Lung microvascular endothelial cell (primary cell): ENCODE data around the gene ITSN2. TPM values are rescaled to one million over a fixed set of nuclear protein-coding genes. Genes with fewer than 3 reads are reported as not detected.

Source experiments
- DNase-seq, 2 donors: peaks; one replicate each; pipeline versions ENCODE4 v3.0.0 to v3.0.0-alpha.2; 2010; ENCODE audit warnings: low read depth in 2 of 2
- total RNA-seq: library from RNA; depleted of rRNA; stranded (reverse); fragments of >200 nt; gene quantifications from 2 replicates; pipeline ENCODE4 v1.2.1, GENCODE V29; 2014

The ITSN2 gene
- total RNA-seq, 1 donor from 2014 or later = 39.7 TPM

DNA sequence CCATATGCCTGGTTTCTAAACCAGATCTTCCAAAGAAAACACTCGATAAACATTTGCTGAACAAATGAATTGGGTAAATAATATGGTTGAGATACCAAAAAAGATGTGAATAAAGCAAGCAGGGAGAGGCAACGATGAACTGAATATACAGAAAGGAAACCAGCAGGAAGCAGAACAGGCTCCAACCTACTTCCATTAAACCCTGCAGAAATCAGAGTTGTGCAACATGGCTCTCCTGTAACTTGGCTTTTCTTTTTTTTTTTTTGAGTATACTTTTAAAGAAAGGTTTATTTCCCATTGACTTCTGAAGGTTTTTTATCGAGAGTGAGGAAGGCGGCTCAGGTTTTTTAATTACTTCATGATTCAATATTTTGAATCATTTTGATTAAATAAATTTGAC lies 23.5 kb downstream of the ITSN2 start:
- DNase-seq = no peak

DNA sequence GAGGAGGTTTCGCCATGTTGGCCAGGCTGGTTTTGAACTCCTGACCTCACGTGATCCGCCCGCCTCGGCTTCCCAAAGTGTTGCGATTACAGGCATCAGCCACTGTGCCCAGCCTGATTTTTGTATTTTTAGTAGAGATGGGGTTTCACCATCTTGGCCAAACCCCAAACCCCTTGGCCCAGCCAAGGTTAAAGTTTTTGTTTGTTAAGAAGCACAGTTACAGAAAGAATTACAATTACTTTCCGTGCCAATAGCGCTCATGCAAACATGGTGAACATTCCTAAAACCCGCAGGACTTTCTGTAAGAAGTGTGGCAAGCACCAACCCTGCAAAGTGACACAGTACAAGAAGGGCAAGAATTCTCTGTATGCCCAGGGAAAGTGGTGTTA lies 26.1 kb downstream of the ITSN2 start:
- DNase-seq = no peak

DNA sequence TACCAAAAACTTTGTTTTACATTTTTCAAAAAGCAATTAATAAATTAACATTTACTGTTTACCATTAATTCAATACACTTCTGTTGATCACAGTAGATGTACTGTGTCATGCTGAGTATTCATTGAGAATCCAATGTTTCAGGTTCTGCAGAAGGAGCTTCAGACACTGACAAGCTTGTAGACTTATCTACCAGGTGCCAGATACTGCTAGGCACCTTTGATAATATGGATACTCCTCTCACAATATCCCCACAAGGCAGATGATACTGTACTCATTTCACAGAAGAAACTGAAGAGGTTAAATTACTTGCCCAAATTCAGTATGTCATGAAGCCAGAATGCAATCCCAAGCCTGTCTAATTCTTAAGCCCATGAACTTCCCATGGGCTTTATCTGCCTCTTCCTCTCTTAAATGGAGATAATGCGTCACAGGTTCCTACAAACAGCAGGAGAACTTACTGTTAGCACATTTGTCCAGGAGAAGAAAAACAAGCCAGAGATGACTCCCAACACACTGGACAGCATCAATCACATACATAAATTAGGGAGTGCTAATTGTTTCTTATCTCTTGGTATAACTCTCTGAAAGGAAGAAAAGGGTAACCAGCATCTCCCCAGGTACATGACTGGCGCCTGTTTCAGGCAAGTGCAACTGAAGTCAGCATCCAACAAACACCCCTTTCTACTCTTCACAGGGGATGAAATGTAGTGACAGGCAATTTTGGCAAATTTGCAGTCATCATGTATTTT lies 27.4 kb downstream of the ITSN2 start:
- DNase-seq = peak; percentile 32 to 58

DNA sequence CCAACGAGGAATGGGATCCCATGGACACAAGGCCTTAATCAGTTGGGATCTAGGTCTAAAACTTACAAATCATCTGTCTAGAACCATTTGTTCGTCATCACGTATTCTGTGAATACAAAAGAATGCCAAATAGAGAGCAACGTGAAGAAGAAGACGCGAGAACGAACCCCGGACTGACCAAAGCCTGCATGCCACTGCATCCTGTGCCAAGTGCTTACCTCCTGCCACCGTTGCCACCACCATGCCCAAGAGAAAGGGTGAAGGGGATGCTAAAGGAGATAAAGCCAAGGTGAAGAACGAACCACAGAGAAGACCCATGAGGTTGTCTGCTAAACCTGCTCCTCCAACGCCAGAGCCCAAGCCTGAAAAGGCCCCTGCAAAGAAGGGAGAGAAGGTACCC lies 30.2 kb downstream of the ITSN2 start:
- DNase-seq = no peak

DNA sequence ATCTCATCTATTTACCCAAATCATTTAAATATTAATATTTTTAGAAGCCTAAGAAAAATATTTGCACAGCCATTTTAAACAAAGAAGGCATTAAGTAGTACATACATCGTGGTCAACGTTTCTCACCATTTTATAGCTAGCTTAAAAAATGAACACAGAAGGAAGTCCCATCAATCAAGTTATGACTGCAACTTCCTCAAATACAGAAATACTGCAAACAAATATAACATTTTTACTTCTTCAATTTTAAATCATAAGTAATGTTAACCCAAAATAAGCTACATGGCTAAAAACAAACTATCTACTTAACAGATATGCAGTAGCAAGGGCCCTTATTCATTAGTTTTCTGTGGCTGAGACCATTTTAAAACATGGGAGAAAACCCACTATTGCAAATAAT lies 30.6 kb downstream of the ITSN2 start:
- peak in 1 of 2 donors; percentile 48 for DNase-seq

DNA sequence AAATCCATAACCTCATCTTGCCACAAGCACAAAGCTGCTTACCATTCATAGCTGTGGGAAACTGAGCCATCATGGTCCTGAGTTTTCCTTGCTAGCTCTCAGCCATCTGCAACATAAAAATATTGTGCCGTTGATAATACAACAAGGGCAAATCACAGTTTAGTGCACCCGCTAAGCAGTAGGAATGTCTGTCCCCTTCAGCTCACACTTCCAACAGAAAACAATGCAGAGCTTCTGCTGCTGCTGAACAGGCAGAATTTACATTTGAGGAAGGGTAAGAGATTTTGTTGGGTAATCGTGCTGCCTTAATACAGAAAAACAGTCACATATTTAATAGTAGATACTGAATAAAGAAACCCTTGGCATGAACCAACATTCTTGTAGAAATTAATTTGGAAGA lies 32.3 kb downstream of the ITSN2 start:
- DNase-seq = peak in 1 of 2 donors; percentile 33

DNA sequence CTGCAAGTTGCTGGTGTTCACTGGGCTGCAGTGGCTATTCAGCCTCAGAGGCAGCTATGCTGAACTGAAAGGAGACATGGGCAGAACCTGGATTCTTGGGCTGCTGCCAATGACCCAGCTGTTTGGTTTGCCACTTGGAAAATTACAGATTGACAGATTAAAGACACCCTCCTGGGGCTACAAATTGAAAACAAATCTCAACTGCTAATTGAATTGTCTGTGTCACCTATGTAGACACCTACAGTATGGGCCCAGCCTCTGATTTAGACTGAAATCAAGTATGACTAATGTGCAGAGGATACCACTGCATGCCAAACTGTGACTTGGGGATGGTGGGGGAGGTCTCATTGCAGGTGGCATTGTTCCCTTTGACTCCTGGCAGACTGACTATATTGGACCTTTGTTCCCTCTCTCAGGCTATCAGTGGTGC lies 42.8 kb downstream of the ITSN2 start:
- DNase-seq = peak; percentile 32 to 64

DNA sequence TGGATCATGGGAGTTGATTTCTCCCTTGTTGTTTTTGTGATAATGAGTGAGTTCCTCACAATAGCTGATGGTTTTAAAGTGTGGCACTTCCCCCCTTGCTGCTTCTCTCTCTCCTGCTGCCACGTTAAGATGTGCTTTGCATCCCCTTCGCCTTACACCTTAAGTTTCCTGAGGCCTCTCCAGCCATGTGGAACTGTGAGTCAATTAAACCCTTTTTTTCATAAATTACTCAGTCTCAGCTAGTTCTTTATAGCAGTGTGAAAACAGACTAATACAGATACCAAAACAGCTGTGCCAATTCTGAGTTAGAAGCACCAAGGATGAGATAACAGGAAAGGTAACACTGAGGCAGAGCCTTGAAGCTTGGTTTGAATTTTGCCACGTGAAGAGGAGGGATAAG lies 44.7 kb downstream of the ITSN2 start:
- DNase-seq = no peak

DNA sequence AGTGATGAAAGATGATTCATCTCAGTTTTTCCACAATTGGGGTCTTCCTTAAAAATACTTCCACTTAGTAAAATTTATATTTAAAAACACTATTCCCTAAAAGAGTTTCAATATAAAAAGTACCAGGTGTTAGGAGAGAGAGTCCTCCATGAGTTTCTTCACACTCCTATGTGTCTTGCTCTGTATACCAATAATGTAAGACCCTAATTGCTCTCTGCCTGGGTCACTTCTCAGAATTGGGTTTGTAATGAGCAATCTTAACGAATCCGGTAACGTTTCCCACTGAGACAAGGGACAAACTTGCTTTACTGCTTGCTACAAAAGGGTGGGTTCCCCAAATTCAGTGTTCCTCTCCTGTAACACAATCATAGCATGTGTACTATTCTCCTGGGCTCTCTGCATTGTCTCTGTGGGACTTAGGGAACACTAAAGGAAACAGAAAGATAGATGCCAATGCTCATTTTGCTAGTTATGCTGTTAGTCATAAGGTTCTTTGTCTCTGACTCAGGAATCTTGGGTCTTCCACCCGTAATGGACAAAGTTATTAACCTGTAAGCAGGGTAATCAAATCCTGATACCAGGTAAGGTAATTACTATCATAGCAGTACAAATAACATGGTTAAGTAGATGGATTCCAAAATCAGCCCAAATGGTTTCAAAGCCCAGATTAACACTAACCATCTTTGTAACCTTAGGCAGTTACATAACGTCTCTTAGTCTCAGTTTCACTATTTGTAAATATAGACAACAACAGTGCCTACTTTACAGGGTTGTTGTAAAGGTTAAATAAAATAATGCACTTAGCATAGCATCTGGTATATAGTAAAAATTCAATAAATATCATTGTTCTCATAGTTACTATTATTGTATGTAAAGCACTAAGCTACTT lies 46.3 kb downstream of the ITSN2 start:
- peak in 1 of 2 donors; percentile 23 for DNase-seq

DNA sequence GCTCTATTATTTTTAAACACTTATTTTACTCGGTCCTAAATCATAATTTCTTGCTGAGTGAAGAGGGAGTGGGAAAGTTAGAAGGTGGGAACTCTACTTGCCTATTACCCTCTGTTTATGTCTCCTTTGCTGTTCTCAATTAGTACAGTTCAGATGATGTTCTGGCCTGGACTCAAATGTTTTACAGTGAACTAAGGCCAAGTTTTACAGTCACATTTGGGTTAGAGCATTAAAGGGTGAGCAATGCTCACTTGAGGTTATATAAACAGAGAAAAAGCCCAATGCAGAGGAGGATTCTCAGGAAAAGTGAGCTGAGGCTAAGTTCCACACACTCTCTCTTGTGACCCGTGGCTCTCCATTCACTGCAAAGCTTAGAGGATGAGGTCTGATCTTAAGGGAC lies 52.4 kb downstream of the ITSN2 start:
- no peak for DNase-seq

DNA sequence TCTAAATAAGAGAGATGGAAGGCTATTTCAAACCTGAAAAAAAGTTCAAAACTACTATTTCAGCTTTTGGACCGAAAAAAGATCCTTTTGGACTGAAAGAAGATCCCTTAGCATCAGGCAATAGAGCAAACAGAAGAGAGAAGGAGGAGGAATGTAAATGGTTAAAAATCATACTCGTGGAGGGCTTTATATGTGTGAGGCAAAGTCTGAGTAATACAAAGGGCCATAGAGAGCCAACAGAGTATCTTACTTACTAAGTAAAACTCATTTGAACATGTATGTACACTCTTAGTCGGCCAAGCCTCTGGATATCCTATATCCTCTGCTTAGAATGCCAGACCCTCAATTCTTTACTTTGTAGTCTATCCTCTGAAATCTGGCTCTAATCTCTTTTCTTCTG lies 55.7 kb downstream of the ITSN2 start:
- no peak for DNase-seq

DNA sequence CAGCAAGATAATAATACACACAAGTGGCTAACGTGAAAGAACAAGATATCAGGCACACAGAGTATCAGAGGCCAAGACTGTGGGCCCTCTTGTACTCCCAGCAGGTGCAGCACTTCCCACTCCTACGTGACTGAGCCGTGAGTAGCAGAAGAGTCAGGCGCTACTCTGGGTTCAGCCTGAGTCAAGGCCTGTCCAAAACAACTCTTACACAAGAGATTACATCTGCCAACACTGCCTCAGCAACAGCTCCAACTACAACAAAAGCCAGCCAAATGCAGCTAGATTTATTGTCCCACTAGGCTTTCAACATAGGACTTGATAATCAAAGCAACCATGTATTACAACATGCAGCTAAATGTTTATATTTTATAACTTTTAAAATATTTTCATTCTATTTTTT lies 56.2 kb downstream of the ITSN2 start:
- peak; percentile 46 to 94 for DNase-seq

DNA sequence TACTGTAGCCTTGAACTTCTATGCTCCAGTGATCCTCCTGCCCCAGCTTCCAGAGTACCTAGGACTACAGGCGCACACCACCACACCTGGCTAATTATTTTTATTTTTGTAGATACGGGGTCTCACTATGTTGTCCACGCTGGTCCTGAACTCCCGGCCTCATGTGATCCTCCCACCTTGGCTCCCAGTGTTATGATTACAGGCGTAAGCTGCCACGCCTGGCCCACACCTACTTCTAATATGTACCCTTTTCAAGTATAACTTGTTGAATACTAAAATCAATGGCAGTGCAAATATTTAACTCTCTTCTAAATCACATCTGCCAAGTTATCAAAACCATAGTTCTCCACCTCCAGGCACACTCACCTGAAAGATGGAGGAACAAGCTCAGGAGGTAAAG lies 58.7 kb downstream of the ITSN2 start:
- DNase-seq = no peak

DNA sequence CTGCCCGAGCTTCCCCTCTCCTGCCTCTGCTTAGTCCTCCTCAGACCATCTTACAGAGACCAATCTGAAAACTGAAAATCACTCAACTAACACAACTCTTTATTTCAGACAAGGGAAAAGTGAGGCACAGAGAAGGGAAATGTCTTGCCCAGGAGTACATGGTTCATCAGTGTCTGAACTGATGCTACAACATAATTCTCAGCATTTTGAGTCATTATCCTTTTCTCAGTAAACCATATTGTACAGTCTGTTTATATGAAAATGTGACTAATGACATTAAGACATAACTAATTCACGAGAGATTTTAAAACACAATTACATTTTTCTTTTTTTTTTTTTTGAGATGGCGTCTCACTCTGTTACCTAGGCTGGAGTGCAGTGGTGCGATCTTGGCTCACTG lies 62.7 kb downstream of the ITSN2 start:
- DNase-seq = no peak

DNA sequence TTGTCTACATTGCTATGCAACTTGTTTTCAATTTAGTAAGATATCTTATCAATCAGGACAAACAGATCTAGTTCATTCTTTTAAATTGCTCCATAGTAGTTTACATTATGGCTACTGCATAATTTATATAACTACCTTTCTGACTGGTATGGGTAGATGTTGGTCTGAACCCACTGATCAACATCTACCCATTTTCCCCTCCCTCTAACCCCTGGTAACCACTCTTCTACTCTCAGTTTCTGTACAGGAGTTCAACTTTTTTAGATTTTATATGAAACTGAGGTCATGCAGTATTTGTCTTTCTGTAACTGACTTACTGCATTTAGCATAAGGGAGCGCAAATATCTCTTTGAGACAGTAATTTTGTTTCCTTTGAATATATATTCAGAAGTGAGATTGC lies 73.2 kb downstream of the ITSN2 start:
- DNase-seq = no peak

DNA sequence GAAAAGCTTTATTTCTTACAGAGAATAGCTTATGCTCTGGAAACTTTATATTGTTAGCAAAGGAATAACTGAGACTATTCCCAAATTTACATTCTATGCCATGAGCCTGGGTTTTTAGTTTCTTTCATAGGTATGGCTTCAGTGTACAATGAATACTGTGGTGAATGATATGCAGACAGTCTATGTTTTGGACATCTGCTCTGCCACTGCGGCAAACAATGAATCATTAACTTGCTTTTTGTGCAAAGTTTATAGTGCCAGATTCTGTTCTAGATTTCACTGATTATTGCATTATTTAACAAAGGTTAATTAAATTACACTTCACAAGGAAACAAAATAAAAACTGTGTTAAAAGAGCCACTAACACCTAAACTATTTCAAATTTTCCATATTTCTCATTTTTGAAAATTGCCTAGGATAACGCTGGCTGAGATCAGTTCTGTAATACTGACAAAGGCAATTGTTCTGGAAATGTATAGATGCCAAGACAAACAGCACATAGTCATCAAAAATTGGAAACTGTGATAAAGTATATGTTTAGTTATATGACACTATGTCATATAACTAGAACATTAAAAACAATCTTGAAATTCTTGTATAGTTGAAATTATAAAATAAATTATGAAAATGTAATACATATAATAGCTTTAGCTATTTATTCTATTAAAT lies 74.7 kb downstream of the ITSN2 start:
- DNase-seq = peak in 1 of 2 donors; percentile 72

DNA sequence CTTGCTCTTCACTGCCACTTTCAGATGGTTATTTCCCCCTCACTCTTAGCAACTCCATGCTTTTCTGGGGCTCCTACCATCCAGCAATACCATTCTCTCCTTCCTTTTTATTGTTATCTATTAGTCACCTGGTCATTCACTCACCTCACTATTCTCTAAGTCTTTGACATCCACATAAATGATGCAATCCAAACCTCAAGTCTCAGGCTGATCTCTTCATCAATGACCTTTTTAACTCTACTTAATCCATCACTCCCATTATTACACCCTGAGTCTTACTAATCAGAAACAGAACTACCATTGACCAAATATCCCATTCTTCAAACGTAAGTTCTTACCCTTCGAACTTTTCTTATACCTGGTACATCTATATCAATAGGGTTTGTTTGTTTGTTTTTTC lies 79.7 kb downstream of the ITSN2 start:
- DNase-seq = no peak

DNA sequence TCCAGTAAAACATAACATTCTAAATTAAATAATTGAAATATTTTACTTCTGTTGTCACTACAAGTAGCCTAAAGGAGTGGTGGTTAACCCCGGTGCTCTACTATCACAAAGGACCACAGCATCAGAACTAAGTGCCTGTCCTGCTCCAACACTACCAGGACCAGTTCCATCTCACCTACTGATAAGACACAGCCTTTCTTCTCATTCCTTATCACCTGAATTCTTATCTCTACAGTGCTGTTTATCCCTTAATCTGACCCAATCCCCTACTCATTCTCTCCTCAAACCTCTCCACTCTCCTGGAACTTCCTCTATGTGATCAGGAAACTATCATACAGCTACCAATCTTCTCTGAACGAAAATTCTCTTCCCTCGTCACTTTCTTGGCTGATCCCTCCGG lies 80.2 kb downstream of the ITSN2 start:
- DNase-seq = no peak

DNA sequence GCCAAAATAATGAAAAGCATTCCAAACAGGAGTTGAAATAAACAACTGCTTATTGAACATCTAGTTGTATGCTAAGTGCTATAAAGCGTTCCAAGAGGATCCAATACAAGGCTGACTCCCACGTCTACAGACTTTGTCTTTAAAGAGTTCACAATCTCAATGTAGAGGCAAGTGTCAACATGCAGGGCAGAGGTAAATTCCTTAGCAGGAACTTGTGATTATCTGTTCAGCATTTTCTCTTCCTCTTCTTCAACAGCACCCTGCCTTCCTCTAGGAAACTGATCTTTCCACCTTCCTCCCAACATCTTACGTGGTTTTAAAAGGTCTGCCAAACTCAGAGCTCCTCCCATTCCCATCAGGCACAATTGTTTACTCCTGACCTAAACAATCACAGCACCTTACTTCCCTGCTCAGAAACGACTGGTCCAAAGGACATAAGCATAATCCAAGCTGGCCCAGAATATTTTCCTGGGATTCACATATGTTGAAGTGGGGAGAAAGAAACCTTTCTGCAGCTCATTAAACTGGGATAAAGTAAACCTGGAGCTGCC lies 83.9 kb downstream of the ITSN2 start:
- DNase-seq = no peak

DNA sequence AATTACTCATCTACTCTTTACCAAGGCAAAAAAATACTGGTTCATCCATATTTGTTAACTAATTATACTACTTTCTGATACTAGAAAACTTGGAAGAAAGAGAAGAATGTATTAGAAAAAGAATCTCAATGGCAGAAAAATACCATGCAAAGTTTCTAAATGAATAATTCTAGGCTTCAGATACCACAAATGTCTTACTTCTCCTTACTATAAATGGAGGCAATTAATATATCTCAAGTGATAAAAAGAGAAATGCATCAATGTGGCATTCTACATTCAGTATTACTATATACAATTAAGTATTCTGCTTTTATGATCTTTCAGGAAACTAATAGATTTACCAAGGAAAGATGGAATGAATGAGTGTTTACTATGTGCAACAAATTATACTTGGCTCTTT lies 85.5 kb downstream of the ITSN2 start:
- DNase-seq = no peak

DNA sequence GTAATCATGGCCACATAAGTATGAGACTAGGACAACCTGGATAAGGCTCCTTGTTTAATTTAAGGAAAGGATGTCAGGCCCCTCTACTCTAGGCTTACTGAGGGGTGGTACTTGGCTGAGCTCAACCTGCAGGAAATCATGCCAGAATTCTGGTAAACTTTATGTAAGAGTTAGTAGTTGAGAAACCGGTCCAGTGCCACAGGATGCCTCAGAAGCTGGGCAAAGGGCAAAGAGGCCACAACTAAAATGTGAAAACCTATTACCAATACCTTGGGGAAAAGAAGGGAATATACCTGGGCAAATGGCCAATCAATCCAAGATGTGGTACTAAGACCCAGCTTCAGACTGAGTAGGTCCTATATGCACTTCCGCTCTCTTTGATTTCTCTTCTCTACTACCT lies 86.7 kb downstream of the ITSN2 start:
- no peak for DNase-seq

DNA sequence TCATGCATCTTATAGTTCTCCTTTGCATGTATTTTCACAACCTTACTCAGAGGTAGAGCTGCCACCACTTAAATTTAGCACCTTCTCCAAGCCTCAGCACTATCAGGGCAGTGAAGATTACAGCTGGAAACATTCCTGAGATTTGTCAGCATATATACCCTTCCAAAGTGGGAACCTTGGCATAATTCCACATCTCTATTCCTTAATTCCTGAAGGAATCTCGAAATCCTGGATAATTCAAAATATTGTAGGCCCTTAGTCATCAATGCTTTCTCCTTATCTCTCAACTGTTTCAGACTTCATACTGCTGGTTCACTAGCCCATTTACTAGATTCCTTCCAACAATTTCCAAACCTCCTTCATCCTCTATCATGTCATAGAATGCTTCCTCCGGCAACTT lies 87.4 kb downstream of the ITSN2 start:
- DNase-seq = no peak
